ENCODE data around the gene DIP2C.

DNA sequence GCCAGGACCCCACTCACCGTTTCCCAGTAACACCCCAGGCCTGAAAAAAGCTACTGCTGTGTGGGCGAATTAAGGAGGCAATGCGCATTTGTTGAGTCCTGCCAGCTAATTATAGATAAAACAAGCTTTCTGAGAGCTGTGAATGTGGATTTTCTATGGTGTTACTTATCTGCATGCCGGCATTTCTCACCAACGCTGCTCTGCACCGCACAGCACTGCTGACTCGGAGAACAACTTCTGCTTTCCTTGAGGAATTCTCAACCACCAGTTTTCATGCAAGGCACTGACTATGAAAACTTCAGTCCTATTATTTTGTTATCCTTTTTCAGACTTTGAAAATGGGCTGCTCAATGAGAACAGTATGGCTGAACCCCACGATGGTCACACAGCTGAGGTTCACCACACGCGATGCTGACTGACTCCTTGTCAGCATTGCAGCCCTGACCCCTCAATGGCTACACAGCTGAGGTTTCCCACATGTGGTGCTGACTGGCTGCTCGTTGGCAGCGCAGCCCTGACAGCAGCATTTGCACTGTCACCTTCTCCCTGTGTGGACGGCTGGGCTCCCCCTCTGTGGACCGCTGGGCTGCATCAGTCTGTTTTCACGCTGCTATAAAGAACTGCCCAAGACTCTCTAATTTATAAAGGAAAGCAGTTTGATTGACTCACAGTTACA is 190.6 kb downstream of the DIP2C start:
- TF ChIP-seq POLR2A (IDR thresholded peaks at IDR 0.05; ENCODE audit: low read depth, low read length) = no peak
- TF ChIP-seq TAF1 (IDR thresholded peaks at IDR 0.05; ENCODE audit: borderline replicate concordance, low read depth, low read length) = no peak
- TF ChIP-seq POLR2AphosphoS5 (IDR thresholded peaks at IDR 0.05; ENCODE audit: low read depth, low read length) = no peak

Measured in GM12892 (cell line).